GM18858 (cell line): ENCODE data around the gene TAS2R46.
"Not testable (repeated sequence)": the region's sequence is repeated elsewhere in the genome, so short reads cannot be mapped to it uniquely, and the experiment has no call there.

ENCODE experiments used
- ATAC-seq: cut with Tn5 transposase; IDR thresholded peaks from one replicate; pipeline ENCODE4 v1.9.1; 2021; ENCODE audit not compliant: unreplicated experiment

Gene TAS2R46, protein sequence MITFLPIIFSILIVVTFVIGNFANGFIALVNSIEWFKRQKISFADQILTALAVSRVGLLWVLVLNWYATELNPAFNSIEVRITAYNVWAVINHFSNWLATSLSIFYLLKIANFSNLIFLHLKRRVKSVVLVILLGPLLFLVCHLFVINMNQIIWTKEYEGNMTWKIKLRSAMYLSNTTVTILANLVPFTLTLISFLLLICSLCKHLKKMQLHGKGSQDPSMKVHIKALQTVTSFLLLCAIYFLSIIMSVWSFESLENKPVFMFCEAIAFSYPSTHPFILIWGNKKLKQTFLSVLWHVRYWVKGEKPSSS

DNA sequence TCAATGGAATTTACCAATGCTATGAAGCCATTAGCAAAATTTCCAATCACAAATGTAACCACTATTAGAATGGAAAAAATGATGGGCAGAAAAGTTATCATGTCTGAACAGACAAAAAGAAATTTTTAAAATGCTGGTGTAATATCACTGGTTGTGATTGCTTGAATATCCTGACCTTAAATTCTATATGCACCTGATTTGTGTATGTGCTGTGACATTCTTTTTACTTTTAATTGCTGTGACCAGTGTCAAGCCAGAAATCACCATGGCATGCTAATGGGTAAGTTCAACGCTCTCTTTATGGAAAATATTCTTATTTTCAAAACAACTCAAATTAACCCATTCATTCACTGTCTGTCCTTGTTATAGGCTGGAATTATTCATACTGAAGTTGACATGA is at the start of gene TAS2R46:
TAS2R46 (minus strand) TSS at position 101 of the 400 bp plus-strand sequence; CDS start at position 101, 0 bp downstream.
- ATAC-seq, result not testable (repeated sequence)

DNA sequence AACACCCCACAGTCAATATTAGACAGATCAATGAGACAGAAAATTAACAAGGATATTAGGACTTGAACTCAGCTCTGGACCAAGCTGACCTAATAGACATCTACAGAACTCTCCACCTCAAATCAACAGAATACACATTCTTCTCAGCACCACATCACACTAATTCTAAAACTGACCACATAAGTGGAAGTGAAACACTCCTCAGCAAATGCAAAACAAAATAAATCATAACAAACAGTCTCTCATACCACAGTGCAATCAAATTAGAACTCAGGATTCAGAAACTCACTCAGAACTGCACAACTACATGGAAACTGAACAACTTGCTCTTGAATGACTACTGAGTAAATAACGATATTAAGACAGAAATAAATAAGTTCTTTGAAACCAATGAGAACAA is 49.1 kb upstream of the TAS2R46 start:
- not testable (repeated sequence) for ATAC-seq

DNA sequence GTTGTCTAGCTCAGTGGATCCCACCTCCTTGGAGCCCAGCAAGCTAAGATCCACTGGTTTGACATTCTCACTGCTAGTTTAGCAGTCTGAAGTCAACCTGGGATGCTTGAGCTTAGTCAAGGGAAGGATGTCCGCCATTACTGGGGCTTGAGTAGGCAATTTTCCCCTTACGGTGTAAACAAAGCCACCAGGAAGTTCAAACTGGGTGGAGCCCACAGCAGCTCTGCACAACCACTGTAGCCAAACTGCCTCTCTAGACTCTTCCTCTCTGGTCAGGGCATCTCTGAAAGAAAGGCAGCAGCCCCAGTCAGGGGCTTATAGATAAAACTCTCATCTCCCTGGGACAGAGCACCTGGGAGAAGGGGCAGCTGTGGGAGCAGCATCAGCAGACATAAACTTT is 46.8 kb upstream of the TAS2R46 start:
- ATAC-seq, result no peak

DNA sequence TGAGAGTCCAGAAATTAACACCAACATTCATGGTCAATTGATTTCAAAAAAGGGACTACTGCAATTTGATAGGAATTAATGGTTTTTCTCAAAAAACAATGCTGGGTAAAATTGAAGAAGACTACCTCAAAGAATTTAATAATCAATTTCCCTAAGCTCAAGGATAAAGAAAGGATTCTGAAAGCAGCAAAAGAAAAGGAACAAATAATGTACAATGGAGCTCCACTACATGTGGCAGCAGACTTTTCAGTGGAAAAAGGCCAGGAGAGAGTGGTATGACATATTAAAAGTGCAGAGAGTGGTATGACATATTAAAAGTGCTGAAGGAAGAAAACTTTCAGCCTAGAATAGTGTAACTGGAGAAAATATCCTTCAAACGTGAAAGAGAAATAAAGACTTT is 45.6 kb upstream of the TAS2R46 start:
- ATAC-seq, result no peak

DNA sequence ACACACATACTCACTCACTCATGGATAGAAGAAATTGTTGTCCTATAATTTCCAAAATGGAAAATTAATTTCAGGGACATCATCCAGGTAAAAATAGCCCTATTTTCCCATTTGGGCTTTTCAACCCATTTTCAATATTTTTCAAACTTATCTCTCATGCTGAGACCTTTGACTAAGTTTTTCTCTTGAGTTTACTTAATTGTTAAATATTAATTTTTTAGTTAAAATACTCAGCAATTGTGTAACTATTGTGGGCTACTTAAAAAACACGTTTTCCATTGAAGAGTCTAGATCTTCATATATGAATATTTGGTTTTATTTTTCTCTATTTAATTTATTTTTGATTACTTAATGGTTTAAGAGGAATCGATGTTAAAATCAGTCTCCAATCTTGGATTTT is 44.2 kb upstream of the TAS2R46 start:
- no peak for ATAC-seq

DNA sequence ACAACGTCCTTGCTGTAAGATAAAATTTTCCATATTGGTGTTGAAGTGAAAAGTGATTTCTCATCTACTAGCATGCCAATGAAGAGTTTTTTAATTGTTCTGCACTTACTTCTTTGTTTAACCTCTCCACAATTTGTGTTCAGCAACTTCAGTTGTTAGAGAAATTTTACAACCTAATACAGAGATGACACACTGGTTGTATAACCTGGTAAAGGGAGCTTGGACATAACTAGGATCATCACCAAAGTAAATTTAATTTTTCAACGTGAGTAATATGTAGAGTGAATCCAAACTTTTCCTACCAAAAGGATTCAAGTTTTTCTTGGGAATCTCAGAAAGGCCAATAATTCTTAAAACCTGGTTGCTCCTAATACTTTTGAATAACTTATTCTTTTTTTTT is 43.5 kb upstream of the TAS2R46 start:
- ATAC-seq, result no peak

DNA sequence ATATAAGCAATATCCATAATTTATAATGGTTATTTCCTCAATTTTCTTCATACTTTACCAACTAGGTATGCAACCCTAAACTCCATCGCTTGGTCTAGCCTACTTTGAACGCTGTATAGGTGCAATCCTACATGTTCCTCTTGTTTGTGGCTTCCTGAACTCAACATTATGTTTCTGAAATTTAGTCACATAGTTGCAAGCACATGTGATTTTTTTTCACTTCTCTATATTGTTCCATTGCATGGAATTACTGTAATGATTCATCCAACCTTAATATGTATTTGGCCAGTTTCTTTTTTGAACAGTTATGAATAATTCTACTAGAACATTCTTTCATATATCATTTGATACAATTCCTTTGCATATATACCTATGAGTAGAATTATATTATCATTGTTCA is 32.8 kb upstream of the TAS2R46 start:
- peak; percentile 55 for ATAC-seq

DNA sequence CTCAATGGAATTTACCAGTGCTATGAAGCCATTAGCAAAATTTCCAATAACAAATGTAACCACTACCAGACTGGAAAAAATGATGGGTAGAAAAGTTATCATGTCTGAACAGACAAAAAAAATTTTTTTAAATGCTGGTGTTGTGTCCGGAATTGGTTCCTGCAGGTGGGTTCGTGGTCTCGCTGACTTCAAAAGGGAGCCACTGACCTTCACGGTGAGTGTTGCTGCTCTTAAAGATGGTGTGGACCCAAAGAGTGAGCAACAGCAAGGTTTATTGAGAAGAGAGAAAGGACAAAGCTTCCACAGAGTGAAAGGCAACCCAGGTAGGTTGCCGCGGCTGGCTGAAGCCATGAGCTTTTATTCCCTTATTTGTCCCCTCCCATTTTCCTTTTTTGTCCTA is 30.0 kb upstream of the TAS2R46 start, which contains the start of gene TAS2R43:
TAS2R43 (minus strand) TSS at position 186 of the 400 bp plus-strand sequence; CDS start at position 102, 84 bp downstream.
- no peak for ATAC-seq

DNA sequence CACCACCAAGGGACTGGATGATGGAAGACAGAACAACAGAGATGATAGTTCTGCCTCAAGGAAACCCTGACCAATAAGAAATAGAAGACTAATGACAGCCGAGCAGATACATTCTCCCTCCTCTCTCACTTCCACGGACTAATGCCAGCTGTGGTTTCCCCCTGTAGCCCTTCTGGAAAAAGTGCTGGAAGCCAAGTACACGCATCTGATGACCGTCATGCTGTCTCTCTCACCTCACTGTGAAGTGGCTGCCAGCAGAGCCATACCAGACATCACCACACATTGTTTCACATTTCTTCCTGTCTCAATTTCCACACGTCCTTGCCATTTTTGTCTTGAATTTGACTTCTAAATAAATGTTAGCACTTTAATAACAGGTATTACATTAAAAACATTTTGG is 27.2 kb upstream of the TAS2R46 start:
- no peak for ATAC-seq

DNA sequence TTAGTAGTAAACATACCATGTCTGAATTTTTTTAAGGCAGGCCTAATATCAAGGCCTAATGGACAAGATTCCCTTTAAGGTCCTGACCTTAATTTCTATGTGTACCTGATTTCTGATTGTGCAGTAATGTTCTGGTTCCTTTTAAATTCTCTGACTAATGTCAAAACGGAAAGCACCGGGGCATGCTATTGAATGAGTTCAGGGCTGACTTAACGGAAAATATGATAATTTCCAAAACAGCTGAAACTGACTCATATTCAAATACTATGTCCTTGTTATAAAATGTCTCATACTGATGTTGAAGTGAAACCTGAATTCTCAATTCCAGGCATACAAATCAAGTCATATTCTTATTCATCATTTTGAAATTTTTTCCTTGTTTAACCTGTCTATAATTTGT is 23.3 kb upstream of the TAS2R46 start:
- peak; percentile 79 for ATAC-seq

DNA sequence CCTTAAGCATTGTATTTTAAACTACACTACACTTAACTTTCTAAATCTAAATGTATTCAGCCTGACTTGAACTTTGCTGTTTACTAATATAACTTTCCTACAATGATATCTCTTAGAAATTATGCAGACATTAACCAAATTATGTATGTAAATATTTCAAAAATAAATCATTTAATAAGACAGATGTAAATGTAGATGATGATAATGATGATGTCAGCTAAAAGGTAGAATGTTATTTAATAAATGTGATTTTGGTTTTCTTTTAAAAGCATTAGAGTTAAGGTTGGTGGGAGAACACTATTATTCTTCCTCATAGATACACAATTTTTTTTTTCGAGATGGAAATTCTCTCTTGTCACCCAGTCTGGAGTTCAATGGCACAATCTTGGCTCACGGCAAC is 19.9 kb upstream of the TAS2R46 start:
- no peak for ATAC-seq

DNA sequence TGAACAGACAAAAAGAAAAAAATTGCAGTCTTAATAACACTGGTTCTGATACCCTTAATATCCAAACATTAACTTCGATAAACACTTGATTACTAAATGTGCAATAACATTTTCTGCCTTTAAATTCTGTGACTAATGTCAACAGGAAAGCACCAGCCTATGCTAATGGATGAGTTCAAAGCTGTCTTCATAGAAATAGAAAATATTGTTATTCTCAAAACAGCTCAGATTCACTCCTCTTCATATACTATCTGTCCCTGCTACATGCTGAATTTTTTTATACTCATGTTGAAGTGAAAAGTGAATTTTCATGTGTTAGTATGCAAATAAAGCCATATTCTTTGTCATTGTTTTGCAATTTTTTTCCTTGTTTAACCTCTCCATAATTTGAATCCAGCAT is 16.2 kb upstream of the TAS2R46 start:
- no peak for ATAC-seq

DNA sequence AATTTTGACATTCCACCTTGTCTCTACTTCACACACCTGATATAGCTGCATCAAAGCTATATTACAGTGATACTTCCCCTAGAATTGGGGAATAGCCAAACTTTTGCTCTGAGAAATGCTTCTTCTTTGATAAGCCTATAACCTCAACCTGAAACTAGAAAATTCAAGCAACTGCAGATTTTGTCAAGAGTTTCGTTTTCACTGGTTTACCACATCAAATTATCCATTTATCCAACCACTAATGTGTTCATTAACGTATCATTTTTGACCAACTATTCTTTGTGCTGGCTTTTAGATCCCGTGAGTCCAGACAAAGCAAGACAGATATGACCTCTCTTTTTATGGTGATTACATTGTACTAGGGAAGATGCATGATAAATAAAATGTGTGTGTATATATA is 13.5 kb upstream of the TAS2R46 start:
- no peak for ATAC-seq

DNA sequence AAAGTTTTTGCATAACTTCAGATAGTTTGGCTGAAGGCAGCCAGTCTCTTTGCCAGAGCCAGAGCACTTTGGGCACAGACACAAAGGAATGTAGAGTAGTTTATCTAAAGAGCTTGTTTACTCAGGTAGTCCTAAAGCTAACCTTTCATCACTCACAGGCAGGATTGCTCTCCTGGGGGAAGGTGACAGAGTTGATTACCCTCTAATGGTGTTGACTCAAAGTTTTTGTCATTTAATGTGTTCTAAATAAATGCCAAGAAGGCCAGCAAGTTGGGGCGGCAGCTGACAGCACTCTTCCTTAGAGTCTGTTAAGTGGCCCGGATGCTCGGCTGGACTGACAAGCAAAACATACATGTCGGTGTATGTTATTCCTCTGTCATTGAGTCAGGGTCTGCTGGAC is 9.3 kb upstream of the TAS2R46 start:
- ATAC-seq, result no peak

DNA sequence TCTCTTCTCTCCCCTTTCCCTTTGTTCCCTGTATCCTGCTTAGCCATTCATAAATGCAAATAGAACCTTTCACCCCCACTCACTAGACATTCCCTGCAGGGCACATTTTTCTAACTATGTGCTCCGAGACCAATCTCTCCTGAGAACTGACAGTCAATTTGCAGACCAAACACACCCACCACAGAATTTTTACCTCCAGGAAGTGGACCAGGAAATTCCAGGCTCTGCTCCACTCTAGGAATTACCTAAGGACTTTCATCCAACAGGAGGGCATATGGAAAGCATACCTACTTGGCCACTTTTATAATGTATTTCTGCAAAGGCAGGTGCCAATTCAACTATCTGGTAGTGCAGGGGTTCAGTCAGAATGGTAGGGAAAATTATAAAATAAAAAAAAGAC is 8.9 kb upstream of the TAS2R46 start:
- no peak for ATAC-seq

DNA sequence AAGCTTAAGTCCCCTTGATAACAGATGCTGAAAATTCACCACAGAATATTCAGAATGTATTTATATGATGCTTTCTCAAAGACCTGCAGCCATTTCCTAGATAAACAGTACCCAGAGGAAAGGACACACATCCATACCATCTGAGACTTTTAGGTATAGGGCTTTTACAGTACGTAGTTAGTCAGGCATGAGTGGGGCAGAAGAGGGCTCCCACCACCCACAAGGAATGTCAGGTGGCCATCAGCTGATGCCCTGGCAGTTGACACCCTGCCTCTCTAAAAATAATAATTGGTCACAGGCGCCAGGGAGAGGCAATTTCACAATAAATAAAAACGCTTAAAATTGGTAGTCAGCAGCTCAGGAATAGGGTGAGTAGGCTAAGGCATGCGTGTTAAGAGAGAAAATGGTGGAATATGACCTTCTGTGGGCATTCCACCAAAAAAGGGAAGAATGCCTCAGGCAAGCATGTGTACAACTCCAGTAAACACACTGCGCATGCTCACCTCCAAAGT is 7.8 kb upstream of the TAS2R46 start:
- ATAC-seq, result no peak

DNA sequence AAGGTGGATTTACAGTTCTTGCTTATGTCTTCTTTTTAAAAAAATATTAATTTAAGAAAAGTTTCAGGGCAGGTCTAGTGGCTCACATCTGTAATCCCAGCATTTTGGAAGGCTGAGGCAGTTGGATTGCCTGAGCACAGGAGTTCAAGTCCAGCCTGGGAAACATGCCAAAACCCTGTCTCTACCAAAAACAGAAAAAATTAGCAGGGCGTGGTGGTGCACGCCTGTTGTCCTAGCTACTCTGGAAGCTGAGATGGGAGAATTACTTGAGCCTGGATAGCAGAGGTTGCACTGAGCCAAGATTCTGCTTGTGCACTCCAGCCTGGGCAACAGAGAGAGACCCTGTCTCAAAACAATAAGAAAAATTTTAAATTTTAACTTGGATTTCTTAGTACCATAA is 5.4 kb upstream of the TAS2R46 start:
- no peak for ATAC-seq

DNA sequence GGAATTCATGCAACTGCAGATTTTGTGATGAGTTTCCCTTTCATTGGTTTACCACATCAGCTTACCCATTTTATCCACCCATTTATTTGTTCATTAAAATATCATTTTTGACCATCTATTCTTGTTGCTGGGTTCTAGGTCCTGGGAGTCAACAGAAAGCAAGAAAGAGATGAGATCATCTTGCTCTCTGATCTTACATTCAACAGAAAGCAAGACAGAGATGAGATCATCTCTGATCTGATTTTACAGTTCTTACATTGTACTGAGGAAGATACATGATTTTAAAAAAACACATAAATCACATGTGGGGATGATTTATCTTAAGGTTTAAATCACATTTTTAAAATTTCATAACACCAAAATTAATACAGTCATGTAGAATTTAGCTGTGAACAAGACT is 2.3 kb downstream of the TAS2R46 start:
- no peak for ATAC-seq

DNA sequence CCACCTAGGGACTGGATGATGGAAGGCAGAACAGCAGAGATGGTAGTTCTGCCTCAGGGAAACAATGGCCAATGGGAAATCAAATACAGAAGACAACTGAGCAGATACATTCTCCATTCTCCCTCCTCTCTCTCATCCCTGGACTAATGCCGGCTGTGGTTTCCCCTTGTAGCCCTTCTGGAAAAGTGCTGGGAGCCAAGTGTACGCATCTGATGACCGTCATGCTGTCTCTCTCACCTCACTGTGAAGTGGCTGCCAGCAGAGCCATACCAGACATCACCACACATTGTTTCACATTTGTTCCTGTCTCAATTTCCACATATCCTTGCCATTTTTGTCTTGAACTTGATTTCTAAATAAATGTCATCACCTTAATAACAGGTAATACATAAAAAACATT is 3.1 kb downstream of the TAS2R46 start:
- no peak for ATAC-seq

DNA sequence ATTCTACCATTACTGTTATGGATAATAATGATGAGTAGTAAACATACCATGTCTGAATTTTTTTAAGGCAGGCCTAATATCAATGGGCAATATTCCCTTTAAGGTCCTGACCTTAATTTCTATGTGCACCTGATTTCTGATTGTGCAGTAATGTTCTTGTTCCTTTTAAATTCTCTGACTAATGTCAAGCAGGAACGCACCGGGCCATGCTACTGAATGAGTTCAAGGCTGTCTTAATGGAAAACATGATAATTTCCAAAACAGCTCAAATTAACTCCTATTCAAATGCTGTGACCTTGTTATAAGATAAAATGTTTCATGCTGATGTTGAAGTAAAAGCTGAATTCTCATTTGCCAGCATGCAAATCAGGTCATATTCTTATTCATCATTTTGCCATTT is 6.8 kb downstream of the TAS2R46 start:
- no peak for ATAC-seq

DNA sequence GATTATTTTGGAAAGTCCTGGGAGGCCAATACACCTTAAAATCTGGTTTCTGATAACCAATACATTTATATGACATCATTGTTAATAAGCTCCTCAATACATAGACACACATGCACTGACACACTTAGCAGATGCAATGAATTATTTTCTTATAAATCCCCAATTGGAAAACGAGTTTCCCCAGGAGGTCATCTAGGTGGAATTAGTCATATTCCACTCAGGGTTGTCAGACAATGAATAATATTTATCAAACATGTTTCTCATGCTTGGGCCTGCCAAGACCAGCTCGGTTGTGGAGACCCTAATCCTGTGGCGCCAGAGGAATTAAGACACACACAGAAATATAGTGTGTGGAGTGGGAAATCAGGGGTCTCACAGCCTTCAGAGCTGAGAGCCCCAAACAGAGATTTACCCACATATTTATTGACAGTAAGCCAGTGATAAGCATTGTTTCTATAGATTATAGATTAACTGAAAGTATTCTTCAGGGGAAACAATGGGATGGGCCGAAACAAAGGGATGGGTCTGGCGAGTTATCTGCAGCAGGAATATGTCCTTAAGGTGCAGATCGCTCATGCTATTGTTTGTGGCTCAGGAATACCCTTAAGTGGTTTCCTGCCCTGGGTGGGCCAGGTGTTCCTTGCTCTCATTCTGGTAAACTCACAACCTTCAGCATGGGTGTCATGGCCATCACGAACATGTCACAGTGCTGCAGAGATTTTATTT is 12.1 kb downstream of the TAS2R46 start:
- not testable (repeated sequence) for ATAC-seq

DNA sequence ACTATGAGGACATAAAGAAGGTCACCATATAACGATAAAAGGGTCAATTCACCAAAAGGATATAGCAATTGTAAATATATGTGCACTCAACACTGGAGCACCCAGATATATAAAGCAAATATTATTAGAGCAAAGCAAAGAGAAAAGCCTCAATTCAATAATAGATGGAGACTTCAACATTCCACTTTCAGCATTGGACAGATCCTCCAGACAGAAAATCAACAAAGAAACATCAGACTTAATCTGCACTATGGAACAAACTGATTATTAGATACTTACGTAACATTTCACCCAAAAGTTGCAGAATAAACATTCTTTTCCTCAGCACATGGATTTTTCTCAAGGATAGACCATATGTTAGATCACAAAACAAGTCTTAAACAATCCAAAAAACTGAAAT is 20.7 kb downstream of the TAS2R46 start:
- not testable (repeated sequence) for ATAC-seq
